Upper lobe of left lung (tissue), 4 donors: ENCODE results near the gene ABHD17C.

ENCODE experiments used
- POLR2A ChIP-seq, 4 donors: fragments of 450-650 bp; IDR thresholded peaks; one replicate each; pipeline ENCODE4 v1.5.1; 2016 to 2017; ENCODE audit warnings: antibody characterized with exemption in 4 of 4, mild to moderate bottlenecking in 2 of 4
- POLR2AphosphoS5 ChIP-seq, 2 donors: sonication (generic); formaldehyde crosslinking; IDR thresholded peaks; one replicate each; pipeline ENCODE4 v1.5.1; 2017; ENCODE audit warnings: antibody characterized with exemption in 2 of 2
- TF ChIP-seq, protein P1 (sequence below), 6 experiments: fragments of 450-650 bp in 4 of 6; fragments of 200-600 bp in 2 of 6; sonication (generic) in 2 of 6; IDR thresholded peaks; one replicate each; pipeline ENCODE4 v1.5.1; 2016 to 2019; ENCODE audit warnings: antibody characterized with exemption in 6 of 6

GRCh38 chr15:80739919-80740318, 44.8 kb downstream of the ABHD17C start:
- TF ChIP-seq, protein P1, sequence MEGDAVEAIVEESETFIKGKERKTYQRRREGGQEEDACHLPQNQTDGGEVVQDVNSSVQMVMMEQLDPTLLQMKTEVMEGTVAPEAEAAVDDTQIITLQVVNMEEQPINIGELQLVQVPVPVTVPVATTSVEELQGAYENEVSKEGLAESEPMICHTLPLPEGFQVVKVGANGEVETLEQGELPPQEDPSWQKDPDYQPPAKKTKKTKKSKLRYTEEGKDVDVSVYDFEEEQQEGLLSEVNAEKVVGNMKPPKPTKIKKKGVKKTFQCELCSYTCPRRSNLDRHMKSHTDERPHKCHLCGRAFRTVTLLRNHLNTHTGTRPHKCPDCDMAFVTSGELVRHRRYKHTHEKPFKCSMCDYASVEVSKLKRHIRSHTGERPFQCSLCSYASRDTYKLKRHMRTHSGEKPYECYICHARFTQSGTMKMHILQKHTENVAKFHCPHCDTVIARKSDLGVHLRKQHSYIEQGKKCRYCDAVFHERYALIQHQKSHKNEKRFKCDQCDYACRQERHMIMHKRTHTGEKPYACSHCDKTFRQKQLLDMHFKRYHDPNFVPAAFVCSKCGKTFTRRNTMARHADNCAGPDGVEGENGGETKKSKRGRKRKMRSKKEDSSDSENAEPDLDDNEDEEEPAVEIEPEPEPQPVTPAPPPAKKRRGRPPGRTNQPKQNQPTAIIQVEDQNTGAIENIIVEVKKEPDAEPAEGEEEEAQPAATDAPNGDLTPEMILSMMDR (IDR thresholded peaks at IDR 0.05) = no peak
- TF ChIP-seq POLR2A (IDR thresholded peaks at IDR 0.05) (no peak), POLR2AphosphoS5 (IDR thresholded peaks at IDR 0.05) (no peak)
